ENCODE measurements around the gene C2CD4C.

C2CD4C gene

DNA sequence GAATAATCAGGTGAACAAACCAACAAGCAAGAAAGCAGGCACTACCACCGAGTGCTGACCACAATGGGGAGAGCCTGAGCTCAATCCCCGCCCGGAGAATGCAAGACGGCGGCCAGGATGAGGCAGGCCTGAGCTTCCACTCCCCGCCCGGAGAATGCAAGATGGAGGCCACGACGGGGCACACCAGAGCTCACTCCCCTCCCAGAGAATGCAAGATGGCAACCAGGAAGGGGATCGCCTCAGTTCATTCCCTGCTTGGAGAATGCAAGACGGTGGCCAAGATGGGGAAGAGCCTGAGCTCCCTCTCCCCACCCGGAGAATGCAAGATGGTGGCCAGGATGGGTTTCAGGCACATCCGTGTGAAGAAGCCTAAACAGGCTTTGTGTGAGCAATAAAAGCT, 39.7 kb downstream of the C2CD4C start:
- FAIRE-seq = no peak
- DNase-seq (ENCODE audit: insufficient read length, low spot score) = no peak
- TF ChIP-seq, protein P1, sequence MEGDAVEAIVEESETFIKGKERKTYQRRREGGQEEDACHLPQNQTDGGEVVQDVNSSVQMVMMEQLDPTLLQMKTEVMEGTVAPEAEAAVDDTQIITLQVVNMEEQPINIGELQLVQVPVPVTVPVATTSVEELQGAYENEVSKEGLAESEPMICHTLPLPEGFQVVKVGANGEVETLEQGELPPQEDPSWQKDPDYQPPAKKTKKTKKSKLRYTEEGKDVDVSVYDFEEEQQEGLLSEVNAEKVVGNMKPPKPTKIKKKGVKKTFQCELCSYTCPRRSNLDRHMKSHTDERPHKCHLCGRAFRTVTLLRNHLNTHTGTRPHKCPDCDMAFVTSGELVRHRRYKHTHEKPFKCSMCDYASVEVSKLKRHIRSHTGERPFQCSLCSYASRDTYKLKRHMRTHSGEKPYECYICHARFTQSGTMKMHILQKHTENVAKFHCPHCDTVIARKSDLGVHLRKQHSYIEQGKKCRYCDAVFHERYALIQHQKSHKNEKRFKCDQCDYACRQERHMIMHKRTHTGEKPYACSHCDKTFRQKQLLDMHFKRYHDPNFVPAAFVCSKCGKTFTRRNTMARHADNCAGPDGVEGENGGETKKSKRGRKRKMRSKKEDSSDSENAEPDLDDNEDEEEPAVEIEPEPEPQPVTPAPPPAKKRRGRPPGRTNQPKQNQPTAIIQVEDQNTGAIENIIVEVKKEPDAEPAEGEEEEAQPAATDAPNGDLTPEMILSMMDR (IDR thresholded peaks at IDR 0.05; ENCODE audit: insufficient read depth, missing control alignments) = no peak

DNA sequence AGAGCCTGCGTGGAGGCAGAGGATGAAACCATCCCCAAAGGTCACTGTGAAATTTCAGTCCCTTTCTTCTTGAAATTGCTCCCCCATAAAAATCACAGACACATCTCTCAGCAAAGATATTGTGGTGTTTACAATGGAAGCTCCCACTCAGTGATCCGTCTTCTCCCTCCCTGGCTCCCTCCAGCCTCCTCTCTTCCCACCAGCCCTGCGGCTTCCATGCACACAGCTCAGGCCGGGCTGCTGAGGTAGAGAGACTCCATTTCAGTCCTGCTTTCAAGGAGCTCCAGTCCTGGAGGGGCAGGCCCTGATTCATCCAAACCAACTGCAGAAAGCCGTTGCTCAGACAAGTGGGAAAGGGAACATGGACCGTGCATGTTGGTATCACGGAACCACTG, 40.3 kb downstream of the C2CD4C start:
- DNase-seq (ENCODE audit: insufficient read length, low spot score) (no peak), FAIRE-seq (no peak)
- TF ChIP-seq, protein P1 (IDR thresholded peaks at IDR 0.05; ENCODE audit: insufficient read depth, missing control alignments) = no peak

DNA sequence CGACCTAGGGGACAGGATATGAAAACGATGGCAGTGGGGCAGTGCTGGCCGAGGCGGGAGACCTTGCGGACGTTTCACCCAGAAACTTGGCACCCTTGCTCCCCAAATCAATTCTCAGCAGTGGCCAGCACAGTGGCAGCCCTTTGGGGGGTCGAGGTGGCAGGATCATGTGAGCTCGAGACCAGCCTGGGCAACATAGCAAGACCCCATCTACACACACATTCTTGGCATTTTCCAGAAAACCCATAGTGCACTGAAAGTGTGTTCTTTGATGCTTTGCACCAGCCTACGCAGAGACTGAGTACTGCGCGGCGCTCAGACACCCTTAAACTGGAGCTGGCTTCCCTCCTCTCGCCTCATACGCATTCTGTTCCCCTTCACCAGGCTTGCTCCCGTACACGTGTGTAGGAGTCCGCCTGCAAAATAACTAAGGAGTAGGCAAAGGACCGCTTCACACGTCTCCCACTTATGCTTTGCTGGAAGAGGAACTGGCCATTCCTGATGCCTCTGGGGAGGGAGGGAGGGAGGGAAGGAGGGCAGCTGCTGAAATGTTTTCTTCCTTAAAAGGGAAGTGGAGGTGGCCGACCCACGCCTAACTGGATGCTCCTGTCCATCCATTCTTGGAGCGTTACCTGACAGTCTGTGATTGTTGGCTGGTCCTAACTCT, 40.9 kb downstream of the C2CD4C start:
- FAIRE-seq (no peak), DNase-seq (ENCODE audit: insufficient read length, low spot score) (no peak)
- TF ChIP-seq, protein P1 (IDR thresholded peaks at IDR 0.05; ENCODE audit: insufficient read depth, missing control alignments) = no peak

DNA sequence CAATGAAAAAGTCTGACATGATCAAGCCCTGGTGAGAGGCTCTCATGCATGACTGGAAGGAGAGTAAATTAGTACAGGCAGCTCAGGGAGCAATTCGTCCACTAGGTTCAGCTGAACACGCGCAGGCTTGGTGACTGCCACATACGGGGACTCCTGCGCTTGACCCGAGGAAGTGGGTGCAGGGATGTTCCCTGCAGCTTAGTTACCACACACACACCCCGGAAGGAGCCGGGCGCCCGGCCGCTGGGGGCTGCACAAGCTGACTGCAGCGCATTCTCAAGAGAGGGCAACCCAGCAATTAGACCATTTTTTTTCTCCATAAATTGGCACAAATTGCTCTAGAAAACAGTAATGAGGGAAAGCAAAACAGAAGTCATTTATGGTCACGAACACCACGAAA, 41.4 kb downstream of the C2CD4C start:
- FAIRE-seq (no peak), DNase-seq (ENCODE audit: insufficient read length, low spot score) (no peak)
- TF ChIP-seq, protein P1 (IDR thresholded peaks at IDR 0.05; ENCODE audit: insufficient read depth, missing control alignments) = no peak

DNA sequence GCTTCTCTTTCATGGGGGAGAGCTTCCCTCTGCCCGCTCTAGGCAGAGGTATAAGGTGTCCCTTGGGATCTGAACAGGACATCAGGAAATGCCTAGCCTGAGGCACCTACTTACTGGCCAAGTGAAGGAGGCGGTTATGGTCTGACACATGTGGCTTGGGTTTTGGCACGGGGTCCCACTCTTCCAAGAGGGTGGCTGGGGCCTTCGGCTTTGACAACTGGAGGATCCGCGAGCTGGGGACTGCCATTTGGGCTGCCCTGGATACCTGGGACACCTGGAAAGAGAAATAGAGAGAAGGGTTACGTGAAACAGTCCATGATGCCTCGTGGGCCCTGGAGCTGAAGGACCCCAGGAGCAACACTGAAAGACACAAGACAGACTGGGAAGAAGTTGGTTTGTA, 42.0 kb downstream of the C2CD4C start:
- TF ChIP-seq, protein P1 (IDR thresholded peaks at IDR 0.05; ENCODE audit: insufficient read depth, missing control alignments) = no peak
- no peak for FAIRE-seq
- DNase-seq (ENCODE audit: insufficient read length, low spot score) = no peak

DNA sequence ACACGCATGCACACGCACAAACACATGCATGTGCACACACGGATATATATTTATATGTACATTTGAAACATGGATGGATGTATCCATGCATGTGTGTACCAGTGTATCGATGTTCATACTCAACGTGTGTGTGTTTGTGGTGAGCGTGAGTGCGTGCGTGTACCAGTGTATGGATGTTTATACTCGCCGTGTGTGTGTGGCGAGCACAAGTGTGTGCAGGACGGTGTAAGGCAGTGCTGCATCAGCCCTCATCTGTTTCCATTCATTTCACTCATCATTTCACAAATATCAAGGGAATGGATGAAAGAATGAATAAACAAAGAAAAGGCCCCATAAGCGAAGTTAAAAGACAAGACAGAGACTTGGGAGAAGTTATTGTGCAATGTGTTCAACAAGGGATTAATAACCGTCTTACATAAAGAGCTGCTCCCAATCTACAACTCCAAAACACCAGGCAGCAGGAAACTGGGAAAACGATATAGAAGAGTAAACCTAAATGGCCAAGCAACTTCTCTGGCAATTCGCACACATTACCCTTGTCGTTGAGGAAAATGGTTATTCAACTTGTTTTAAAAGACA, 42.7 kb downstream of the C2CD4C start:
- no peak for FAIRE-seq
- TF ChIP-seq, protein P1 (IDR thresholded peaks at IDR 0.05; ENCODE audit: insufficient read depth, missing control alignments) = no peak

More for the DNA sequence above, 42.7 kb downstream of the C2CD4C start:
- DNase-seq (ENCODE audit: insufficient read length, low spot score) = no peak

Measured in D721Med (cell line).